GM10248 (cell line): Measurements from ENCODE around the gene CHD9.

Source experiments
- CTCF ChIA-PET: fragments of 300-600 bp; sonication (Branson Sonifier 250); formaldehyde crosslinking; extraction: SDS; loops from one replicate; lab custom pipeline; 2021; ENCODE audit warnings: antibody characterized with exemption; lab: Yijun Ruan, JAX
- POLR2A ChIA-PET: fragments of 350-650 bp; sonication (Branson Sonifier 250); formaldehyde crosslinking; extraction: SDS; loops from one replicate; lab custom pipeline; 2020; ENCODE audit warnings: antibody characterized with exemption; lab: Yijun Ruan, JAX
- DNase-seq: peaks from one replicate; pipeline ENCODE4 v3.0.0; 2012; ENCODE audit errors: extremely low spot score
- TF ChIP-seq, protein P1 (sequence below): IDR thresholded peaks from 2 replicates; pipeline ENCODE4 v1.5.1; 2012; ENCODE audit warnings: mild to moderate bottlenecking, low read depth; ENCODE audit errors: extremely low read depth, missing control alignments, control extremely low read depth

Gene CHD9

DNA sequence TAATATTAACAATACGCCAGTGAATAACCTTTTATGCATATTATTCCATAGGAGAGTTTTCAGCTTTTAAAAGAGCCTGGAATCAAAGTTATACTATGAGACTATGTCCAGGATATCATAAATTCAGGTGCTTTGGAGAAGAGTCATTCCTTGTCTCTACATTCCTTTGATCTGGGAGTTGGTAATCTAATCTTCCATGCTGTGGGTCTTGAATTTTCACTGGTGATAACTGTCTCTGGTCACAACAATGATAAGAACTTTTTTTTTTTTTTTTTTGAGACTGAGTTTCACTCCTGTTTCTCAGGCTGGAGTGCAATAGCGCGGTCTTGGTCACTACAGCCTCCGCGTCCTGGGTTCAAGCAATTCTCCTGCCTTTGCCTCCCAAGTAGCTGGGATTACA lies 50.8 kb downstream of the CHD9 start:
- CTCF ChIA-PET = interaction anchor here (1.2 to 2.6 kb wide), 2 partner anchors 16 to 24 kb away, joined by 3 to 8 read pairs; no protein-coding TSS in a partner anchor
- no peak for DNase-seq
- POLR2A ChIA-PET = no interaction called here
- TF ChIP-seq, protein P1, sequence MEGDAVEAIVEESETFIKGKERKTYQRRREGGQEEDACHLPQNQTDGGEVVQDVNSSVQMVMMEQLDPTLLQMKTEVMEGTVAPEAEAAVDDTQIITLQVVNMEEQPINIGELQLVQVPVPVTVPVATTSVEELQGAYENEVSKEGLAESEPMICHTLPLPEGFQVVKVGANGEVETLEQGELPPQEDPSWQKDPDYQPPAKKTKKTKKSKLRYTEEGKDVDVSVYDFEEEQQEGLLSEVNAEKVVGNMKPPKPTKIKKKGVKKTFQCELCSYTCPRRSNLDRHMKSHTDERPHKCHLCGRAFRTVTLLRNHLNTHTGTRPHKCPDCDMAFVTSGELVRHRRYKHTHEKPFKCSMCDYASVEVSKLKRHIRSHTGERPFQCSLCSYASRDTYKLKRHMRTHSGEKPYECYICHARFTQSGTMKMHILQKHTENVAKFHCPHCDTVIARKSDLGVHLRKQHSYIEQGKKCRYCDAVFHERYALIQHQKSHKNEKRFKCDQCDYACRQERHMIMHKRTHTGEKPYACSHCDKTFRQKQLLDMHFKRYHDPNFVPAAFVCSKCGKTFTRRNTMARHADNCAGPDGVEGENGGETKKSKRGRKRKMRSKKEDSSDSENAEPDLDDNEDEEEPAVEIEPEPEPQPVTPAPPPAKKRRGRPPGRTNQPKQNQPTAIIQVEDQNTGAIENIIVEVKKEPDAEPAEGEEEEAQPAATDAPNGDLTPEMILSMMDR = no peak

DNA sequence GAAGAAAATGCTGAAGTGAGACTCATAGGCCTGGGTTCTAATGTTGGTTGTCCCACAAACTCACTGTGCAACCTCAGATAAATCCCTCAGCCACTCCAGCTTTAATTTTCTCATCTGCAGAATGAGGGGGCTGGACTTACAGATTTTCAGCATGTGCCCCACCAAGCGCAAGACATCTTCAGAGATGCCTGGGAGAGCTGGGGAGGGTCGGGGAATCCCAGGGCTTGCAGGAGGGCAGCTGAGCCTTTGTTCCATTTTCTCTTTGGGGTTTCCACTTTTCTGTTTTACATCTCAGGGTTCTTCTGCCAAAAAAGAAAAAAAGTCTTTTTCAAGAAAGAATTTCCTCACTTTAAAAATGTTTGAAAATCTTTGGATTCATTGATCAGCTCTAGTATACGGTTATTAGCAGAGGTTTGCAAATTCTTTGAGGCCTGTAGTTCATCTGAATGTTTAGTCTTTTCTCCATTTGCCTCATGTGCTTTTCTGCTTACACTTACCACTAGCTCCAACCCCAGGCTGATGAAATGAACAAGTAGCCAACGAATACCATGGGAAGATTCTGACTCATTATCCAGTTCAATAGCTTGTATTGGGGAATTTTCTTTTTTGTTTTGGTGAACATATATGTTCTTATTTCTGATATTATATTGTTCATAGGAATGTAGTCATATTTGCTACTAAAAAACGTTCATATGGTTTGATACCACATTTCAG lies 56.4 kb downstream of the CHD9 start:
- TF ChIP-seq, protein P1 = no peak
- POLR2A ChIA-PET = interaction anchor here (0.8 kb wide), 1 partner anchor 12 kb away, joined by 5 read pairs; no protein-coding TSS in a partner anchor
- CTCF ChIA-PET = interaction anchor here (0.7 to 5.0 kb wide), 17 partner anchors 8 to 97 kb away, joined by 3 to 29 read pairs (median 4); partner anchors contain the start of gene CHD9
- DNase-seq = peak; percentile 55

DNA sequence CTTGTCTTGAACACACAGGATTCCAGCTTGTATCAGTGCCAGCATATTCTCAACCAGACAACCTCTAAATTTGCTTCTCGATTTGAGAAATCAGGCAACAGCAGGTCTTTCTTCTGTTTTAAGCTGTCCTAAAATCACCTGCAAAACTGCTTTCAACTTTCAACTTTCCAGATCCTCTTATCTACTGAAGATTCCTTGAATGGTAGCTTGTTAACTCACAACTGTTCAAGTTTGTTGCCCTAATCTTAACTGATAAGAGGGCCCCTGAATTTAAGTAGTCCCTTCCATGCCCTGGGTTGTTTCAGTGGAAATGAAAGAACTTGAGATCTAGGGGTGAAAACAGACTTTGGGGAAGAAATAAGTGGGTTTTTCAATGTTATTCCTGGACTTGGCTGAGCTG lies 57.2 kb downstream of the CHD9 start:
- TF ChIP-seq, protein P1 = no peak
- no peak for DNase-seq
- CTCF ChIA-PET = interaction anchor here (0.7 to 5.0 kb wide), 14 partner anchors 8 to 96 kb away, joined by 3 to 29 read pairs (median 5); partner anchors contain the start of gene CHD9
- POLR2A ChIA-PET = no interaction called here

DNA sequence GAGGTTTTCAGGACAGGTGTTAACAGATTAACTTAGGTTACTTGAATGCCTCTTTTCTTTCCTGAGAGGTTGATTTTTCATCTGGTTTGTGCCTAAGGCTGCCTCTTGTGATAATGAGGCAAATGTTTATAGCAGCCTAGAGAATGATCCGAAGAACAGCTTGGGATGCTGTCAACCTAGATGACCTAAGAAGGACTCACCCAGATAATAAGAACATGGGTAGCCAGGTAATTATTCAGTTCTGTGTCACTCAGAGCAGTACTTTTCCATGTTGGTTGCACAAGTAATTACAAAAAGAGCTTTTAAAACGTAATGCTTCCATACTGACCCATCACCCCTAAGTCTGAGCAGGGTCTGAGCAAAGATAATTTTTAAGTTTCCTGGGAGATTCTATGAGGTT lies 60.3 kb downstream of the CHD9 start:
- ChIA-PET POLR2A (no interaction called here), CTCF (interaction anchor here (0.5 to 1.1 kb wide), 2 partner anchors 23 to 36 kb away, joined by 3 read pairs; no protein-coding TSS in a partner anchor)
- no peak for DNase-seq
- TF ChIP-seq, protein P1 = no peak

DNA sequence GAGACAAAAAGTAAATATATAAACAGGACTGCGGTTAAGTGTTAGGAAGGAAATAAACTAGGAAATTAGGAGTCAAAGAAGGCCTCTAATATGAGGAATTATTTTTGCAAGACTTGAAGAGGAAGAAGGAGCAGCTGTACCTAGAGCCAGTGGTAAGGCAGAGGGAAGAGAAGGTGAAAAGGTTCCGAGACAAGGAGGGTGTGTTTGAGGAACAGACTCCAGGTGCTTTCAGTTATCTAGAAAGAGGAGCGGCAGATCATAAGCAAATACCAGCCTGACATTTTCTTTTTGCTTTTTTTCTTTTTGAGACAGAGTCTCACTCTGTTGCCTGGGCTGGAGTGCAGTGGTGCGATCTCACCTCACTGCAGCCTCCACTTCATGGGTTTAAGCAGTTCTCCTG lies 61.0 kb downstream of the CHD9 start:
- POLR2A ChIA-PET = no interaction called here
- CTCF ChIA-PET = interaction anchor here (1.1 kb wide), 1 partner anchor 24 kb away, joined by 3 read pairs; no protein-coding TSS in a partner anchor

DNA sequence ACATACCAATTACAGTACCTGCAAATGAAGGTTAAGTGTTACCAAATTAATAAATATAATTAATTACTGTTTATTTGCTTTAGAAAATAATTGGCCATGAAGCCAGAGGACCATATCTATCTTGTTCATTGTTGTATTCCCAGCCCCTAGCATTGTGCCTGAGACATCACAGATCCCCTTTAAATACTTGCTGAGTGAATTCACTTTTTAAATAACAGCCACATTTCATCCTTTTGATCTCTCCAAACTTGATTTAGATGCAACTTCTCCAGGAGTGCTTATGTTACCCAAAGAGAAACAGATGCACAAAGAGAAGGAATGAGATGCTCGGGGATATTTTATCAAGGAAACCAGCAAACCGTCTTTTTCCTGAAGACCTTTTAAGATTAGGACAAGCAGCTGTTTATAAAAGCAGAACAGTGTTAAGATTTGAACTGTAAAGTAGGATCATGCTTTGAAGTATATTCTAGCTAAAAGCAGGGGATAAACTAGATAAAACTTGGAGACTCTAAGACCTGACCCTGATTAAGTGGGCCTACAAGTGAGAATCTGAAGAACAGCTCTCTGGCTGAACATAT lies 66.3 kb downstream of the CHD9 start:
- TF ChIP-seq, protein P1 = no peak
- ChIA-PET CTCF (interaction anchor here (0.8 to 1.6 kb wide), 7 partner anchors 9 to 66 kb away, joined by 3 to 10 read pairs (median 4); partner anchors contain the start of gene CHD9), POLR2A (no interaction called here)
- DNase-seq = no peak

More for the DNA sequence above, 61.0 kb downstream of the CHD9 start:
- no peak for DNase-seq
- TF ChIP-seq, protein P1 = no peak
